Erythroblast (primary cell): ENCODE data around the gene MPV17L.

ENCODE experiments used
- GATA1 ChIP-seq: IDR thresholded peaks from 2 replicates; pipeline ENCODE4 v1.6.1; 2011; ENCODE audit warnings: low read depth, mild to moderate bottlenecking, control low read depth, low read length, moderate library complexity
- POLR2A ChIP-seq: IDR thresholded peaks from 2 replicates; pipeline ENCODE4 v1.6.1; 2011; ENCODE audit warnings: mild to moderate bottlenecking, low read length

GRCh38 chr16:15444264-15444663 is 48.7 kb downstream of the MPV17L start:
- TF ChIP-seq POLR2A (no peak), GATA1 (no peak)
